ENCODE measurements around the gene AKT2.

Gene AKT2

GRCh38 chr19:40270362-40271089, 14.6 kb downstream of the AKT2 start:
- Histone ChIP-seq H3K36me3 (replicated peaks; ENCODE audit: insufficient read depth, low read length) (no peaks in the 10 kb centered on the region), H3K27me3 (replicated peaks; ENCODE audit: insufficient read depth, low read length) (no peaks in the 10 kb centered on the region), H3K9me3 (replicated peaks; ENCODE audit: insufficient read depth, low read length) (no peaks in the 10 kb centered on the region), H2AFZ (ENCODE audit: low read length) (no peak overlapping the region), H4K20me1 (ENCODE audit: insufficient read depth, low read length) (no peaks in the 10 kb centered on the region), H3K4me1 (ENCODE audit: low read length) (no peaks in the 10 kb centered on the region), H3K9me2 (replicated peaks; ENCODE audit: insufficient read depth, low read length) (no peaks in the 10 kb centered on the region), H3K4me3 (ENCODE audit: low read length) (no peak overlapping the region), H3K27ac (ENCODE audit: low read length) (no peak overlapping the region), H3K4me2 (ENCODE audit: low read depth, low read length) (no peak overlapping the region), H3K79me2 (ENCODE audit: low read length) (peaks cover 95% of the 10 kb centered on the region), H3F3A (ENCODE audit: insufficient read depth, low read length) (no peaks in the 10 kb centered on the region), H3K9ac (ENCODE audit: low read length) (no peak overlapping the region)
- TF ChIP-seq EZH2 (optimal IDR thresholded peaks at IDR 0.05; ENCODE audit: low read depth, low read length) (no peak), EZH2phosphoT487 (IDR thresholded peaks at IDR 0.05; ENCODE audit: low read length) (no peak)
- TF ChIP-seq, protein P1, sequence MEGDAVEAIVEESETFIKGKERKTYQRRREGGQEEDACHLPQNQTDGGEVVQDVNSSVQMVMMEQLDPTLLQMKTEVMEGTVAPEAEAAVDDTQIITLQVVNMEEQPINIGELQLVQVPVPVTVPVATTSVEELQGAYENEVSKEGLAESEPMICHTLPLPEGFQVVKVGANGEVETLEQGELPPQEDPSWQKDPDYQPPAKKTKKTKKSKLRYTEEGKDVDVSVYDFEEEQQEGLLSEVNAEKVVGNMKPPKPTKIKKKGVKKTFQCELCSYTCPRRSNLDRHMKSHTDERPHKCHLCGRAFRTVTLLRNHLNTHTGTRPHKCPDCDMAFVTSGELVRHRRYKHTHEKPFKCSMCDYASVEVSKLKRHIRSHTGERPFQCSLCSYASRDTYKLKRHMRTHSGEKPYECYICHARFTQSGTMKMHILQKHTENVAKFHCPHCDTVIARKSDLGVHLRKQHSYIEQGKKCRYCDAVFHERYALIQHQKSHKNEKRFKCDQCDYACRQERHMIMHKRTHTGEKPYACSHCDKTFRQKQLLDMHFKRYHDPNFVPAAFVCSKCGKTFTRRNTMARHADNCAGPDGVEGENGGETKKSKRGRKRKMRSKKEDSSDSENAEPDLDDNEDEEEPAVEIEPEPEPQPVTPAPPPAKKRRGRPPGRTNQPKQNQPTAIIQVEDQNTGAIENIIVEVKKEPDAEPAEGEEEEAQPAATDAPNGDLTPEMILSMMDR (IDR thresholded peaks at IDR 0.05; ENCODE audit: low read length), result no peak
- DNase-seq, result no peak

- Histone ChIP-seq H3K9ac (ENCODE audit: low read length) (no peak overlapping the region), H4K20me1 (ENCODE audit: insufficient read depth, low read length) (no peaks in the 10 kb centered on the region), H3K36me3 (replicated peaks; ENCODE audit: insufficient read depth, low read length) (no peaks in the 10 kb centered on the region), H3K4me3 (ENCODE audit: low read length) (no peak overlapping the region), H3K27ac (ENCODE audit: low read length) (no peak overlapping the region), H3K27me3 (replicated peaks; ENCODE audit: insufficient read depth, low read length) (no peaks in the 10 kb centered on the region), H3F3A (ENCODE audit: insufficient read depth, low read length) (no peaks in the 10 kb centered on the region), H3K4me1 (ENCODE audit: low read length) (no peaks in the 10 kb centered on the region), H3K9me3 (replicated peaks; ENCODE audit: insufficient read depth, low read length) (no peaks in the 10 kb centered on the region), H3K4me2 (ENCODE audit: low read depth, low read length) (no peak overlapping the region), H2AFZ (ENCODE audit: low read length) (no peak overlapping the region), H3K79me2 (ENCODE audit: low read length) (peaks cover 95% of the 10 kb centered on the region), H3K9me2 (replicated peaks; ENCODE audit: insufficient read depth, low read length) (no peaks in the 10 kb centered on the region)
- DNase-seq, result no peak
- TF ChIP-seq, protein P1 (IDR thresholded peaks at IDR 0.05; ENCODE audit: low read length), result no peak
- TF ChIP-seq EZH2phosphoT487 (IDR thresholded peaks at IDR 0.05; ENCODE audit: low read length) (no peak), EZH2 (optimal IDR thresholded peaks at IDR 0.05; ENCODE audit: low read depth, low read length) (no peak)
These were observed 15.8 kb downstream of the AKT2 start for GRCh38 chr19:40269216-40269940.

GRCh38 chr19:40267601-40267997, 17.5 kb downstream of the AKT2 start:
- Histone ChIP-seq H3K4me1 (ENCODE audit: low read length) (no peaks in the 10 kb centered on the region), H3K4me3 (ENCODE audit: low read length) (no peak overlapping the region), H2AFZ (ENCODE audit: low read length) (no peak overlapping the region), H3K27ac (ENCODE audit: low read length) (no peak overlapping the region), H3K9me3 (replicated peaks; ENCODE audit: insufficient read depth, low read length) (no peaks in the 10 kb centered on the region), H3K9me2 (replicated peaks; ENCODE audit: insufficient read depth, low read length) (no peaks in the 10 kb centered on the region), H3K4me2 (ENCODE audit: low read depth, low read length) (no peak overlapping the region), H3F3A (ENCODE audit: insufficient read depth, low read length) (no peaks in the 10 kb centered on the region), H3K79me2 (ENCODE audit: low read length) (peaks cover 96% of the 10 kb centered on the region), H4K20me1 (ENCODE audit: insufficient read depth, low read length) (no peaks in the 10 kb centered on the region), H3K27me3 (replicated peaks; ENCODE audit: insufficient read depth, low read length) (no peaks in the 10 kb centered on the region), H3K9ac (ENCODE audit: low read length) (no peak overlapping the region), H3K36me3 (replicated peaks; ENCODE audit: insufficient read depth, low read length) (no peaks in the 10 kb centered on the region)
- TF ChIP-seq, protein P1 (IDR thresholded peaks at IDR 0.05; ENCODE audit: low read length), result no peak
- no peak for DNase-seq

All from MM.1S (cell line).